ENCODE results near the gene ST8SIA5.

DNA sequence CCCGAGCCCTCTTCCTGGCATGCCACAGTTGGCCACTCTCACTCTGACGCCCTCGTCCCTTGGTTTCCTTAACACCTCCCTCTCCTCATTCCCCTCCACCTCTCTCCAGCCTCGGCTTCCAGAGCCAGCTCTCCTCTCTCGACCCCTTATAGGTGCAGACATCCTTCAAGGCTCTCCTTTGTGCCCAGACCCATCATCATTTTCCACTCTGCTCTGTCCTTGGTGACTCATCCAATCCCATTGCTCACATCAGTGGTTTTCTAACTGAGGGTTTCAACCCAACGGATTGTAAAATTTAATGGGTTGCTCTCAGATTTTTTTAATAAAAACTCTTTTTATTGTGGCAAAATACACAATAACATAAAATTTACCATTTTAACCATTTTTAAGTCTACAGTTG is 6.2 kb downstream of the ST8SIA5 start:
- no peak for TF ChIP-seq MXI1 (IDR thresholded peaks at IDR 0.05; ENCODE audit: low read depth, low read length)
- TF ChIP-seq IKZF1 (conservative IDR thresholded peaks at IDR 0.05): no peak
- TF ChIP-seq, protein P1, sequence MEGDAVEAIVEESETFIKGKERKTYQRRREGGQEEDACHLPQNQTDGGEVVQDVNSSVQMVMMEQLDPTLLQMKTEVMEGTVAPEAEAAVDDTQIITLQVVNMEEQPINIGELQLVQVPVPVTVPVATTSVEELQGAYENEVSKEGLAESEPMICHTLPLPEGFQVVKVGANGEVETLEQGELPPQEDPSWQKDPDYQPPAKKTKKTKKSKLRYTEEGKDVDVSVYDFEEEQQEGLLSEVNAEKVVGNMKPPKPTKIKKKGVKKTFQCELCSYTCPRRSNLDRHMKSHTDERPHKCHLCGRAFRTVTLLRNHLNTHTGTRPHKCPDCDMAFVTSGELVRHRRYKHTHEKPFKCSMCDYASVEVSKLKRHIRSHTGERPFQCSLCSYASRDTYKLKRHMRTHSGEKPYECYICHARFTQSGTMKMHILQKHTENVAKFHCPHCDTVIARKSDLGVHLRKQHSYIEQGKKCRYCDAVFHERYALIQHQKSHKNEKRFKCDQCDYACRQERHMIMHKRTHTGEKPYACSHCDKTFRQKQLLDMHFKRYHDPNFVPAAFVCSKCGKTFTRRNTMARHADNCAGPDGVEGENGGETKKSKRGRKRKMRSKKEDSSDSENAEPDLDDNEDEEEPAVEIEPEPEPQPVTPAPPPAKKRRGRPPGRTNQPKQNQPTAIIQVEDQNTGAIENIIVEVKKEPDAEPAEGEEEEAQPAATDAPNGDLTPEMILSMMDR (IDR thresholded peaks at IDR 0.05 in 2 of 3, conservative IDR thresholded peaks at IDR 0.05 in 1 of 3; ENCODE audit: control insufficient read depth in 2 of 3, extremely low read depth in 1 of 3, insufficient read depth in 1 of 3, low read depth in 3 of 3, low read length in 3 of 3): no peak
